NCI-H1092 treated with DMSO at 0.1 percent for 48 hours (cell line): ENCODE data around the gene PSMA2.

Source experiments
- DNase-seq: peaks from one replicate; lab custom pipeline; 2025; lab: John Stamatoyannopoulos, UW

The PSMA2 gene

GRCh38 chr7:42940985-42941847 lies 9.2 kb upstream of the PSMA2 start:
- DNase-seq, result peak; percentile 58

- no peak for DNase-seq
These were observed 7.7 kb upstream of the PSMA2 start for GRCh38 chr7:42939457-42940240.

GRCh38 chr7:42935861-42936260 lies 3.9 kb upstream of the PSMA2 start:
- DNase-seq, result no peak

DNA sequence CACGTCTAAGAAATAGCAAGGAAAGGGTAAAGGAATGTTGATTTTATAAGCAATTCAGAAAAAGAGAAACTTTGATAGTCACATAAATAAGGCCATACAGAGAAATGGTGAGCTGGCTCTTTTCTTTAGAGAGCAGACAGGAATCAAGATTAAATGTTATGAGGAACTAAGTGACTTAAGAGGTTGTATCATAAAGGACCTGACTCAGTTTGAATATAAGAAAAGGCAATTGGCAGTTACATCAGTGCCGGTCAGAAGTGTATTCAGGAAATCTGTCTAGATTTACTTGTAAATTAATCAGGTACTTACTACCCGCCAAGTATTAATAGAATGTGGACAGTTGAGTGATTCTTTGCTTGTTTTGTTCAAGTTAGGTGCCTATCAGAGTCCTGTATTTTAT lies 2.3 kb upstream of the PSMA2 start:
- DNase-seq, result no peak

- DNase-seq, result peak; percentile 40
These were observed 1.0 kb upstream of the PSMA2 start for GRCh38 chr7:42932811-42933591.

GRCh38 chr7:42931447-42931833 lies 534 bp downstream of the PSMA2 start:
- no peak for DNase-seq

- DNase-seq, result no peak
These were observed 1.1 kb downstream of the PSMA2 start for GRCh38 chr7:42930889-42931288.

DNA sequence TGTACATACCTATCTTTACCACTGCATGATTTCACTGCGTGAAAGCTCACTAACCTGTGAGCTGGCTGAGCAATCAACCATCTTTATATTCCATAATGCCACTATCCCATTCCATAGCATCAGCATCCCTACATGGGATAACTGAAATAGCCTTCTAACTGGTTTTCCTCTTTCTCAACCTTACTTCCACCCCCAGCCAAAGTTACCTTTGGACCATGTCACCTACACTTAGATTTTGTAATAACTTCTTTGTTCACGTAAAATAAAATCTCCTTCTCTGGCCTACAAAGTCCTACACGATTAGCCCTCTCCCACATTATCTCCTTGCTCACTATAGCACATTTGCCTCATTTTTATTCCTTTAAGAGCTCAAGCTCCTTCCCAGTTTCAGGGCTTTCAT lies 2.5 kb downstream of the PSMA2 start:
- no peak for DNase-seq

- DNase-seq, result no peak
These were observed 3.2 kb downstream of the PSMA2 start for GRCh38 chr7:42928754-42929153.

DNA sequence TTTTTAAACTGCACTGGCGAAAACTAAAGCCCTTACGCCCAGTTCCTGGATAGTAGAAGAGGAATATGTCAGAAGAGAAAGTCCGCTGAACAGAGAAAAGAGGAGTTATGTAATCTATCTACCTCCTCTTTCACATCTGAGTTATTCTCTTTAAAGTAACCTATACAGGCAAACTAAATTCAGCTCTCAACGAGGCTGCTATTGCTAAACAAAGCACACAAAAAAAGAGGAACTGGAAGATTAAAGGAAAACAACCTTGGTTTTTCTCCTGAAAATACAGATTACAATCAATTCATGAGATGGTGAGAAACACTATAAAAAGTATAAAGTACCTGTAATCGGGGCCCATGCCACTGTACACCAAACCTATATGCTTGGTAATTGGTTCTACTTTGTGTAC lies 5.8 kb downstream of the PSMA2 start:
- no peak for DNase-seq

GRCh38 chr7:42925630-42926029 lies 6.3 kb downstream of the PSMA2 start:
- DNase-seq, result no peak

GRCh38 chr7:42924223-42924838 lies 7.6 kb downstream of the PSMA2 start:
- DNase-seq, result no peak

DNA sequence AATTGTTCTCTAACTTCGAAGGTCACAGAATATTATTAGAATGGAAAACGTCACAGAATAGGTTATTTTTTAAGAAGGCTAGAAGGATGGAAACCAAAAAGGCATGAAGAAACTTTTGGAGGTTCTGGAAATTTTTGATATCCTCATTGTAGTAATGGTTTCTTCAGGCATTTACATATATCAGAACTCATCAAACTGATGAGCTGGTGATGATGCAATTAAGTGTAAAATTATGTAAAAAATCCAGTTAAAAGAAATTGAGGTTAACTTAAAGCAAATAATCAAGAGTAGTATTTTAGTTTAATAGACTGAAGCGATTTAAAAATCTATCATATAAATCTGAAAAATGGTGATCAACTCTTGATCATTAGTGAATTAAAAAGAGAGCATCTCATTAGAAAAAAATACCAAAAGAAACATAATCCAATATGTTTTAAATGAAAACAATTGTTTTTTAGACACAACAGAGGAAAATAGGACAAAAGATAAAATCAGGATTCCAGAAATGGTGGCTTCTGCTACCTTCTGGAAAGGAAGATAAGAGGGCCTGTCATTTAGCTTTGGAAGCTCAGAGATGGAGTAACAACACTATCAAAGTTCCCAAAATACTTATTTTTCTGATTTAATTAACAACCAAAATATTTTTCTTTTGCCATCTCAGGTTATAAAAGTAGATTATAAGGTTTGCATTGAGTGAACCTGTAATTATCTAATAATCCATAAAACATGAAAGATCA lies 9.8 kb downstream of the PSMA2 start:
- DNase-seq, result no peak

GRCh38 chr7:42915356-42915755 lies 16.6 kb downstream of the PSMA2 start:
- DNase-seq, result no peak

- DNase-seq, result no peak
These were observed 17.4 kb downstream of the PSMA2 start for GRCh38 chr7:42914421-42915045.

DNA sequence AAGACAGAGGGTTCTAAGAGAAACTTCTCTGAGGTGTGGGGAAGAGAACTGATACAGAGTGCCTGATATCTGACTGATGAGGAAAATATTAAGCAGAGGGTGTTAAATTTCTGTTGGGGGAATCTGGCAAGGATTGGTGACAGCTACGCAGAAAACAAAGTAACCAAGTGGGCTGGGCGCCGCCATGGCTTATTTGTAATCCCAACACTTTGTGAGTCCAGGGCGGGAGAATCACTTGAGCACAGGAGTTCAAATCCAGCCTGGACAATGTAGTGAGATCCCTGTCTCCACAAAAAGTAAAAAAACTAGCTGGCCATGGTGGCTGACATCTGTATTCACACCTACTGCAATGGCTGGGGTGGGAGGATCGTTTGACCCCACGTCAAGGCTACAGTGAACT lies 18.0 kb downstream of the PSMA2 start:
- no peak for DNase-seq

GRCh38 chr7:42913591-42913990 lies 18.4 kb downstream of the PSMA2 start:
- DNase-seq, result no peak

DNA sequence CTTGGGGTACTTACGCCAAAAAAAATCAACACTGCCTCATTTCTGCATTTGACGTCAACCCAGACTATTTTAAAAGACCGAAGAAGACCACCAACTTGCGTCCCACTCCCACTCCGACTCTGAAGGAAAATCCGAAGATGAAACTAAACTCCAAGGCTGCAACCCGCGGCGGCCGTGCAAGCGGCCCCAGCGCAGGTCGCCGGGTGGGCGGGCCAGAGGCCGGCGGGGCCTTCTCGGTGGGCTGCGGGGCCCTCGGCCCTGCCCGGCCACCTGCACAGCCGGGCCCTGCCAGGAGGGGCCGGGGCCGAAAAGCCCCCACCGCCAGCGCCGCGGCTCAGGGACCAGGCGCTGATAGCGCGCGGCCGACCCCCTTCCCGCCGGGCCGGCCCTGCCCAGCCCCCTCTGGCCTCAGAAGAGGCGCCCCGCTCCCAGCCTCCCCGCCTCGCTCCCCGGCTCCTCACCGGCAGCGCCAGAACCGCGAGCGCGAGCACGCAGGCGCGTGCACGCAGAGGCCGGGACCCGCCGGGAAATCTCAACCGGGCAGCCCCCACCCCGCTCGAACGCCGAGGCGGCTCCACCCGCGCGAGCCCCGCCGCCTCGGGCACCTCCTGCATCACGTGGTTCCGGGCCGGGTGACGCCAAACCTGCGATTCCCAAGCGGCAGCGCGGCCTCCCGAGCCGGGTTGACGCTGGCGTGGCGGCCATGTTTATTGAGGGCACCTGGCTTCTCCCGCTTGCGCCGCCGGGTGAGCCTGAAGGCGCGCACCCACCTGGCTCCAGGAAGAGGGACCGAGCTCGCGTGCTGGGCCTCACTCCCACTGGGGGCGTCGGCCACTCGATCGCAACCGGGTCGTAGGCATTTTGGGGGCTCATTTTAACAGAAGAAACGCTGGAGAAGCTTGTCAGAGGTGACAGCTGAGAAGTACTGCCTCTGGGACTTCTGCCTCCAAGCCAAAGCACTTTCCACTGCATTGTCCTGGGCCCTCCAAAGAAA lies 20.2 kb downstream of the PSMA2 start, which contains the start of gene C7orf25:
Gene C7orf25 (minus strand): TSS at position 617 of the 994 bp plus-strand sequence. CDS start 1,170 bp downstream, outside the sequence.
- peak; percentile 97 for DNase-seq

DNA sequence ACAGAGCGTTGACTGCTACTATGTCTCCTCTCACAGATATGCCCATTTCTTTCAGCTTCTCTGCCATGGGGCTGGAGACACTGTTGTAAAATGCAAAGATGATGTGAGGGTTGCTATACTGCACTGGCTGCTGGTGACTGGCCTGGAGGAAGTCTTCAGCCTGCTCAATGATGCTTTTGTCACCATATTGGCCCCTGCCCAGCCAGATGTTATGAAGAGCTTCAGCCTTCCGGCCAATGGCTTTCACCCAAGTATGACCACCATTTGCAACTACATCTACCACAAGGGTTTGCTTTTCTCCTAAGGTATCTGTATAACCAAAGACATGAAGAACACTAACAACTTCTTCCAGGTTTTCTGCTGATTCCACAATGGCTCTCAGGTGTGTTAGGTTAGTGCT lies 21.7 kb downstream of the PSMA2 start:
- DNase-seq, result no peak
